Adipocyte (in vitro differentiated cells): ENCODE data around the gene IL12RB1.

Experiments used
- DNase-seq: peaks from one replicate; pipeline ENCODE4 v3.0.0-alpha.2; 2015; ENCODE audit warnings: low read depth
- H3K27me3 ChIP-seq: replicated peaks from 2 replicates; pipeline ENCODE4 v1.7.0; 2013; ENCODE audit warnings: mild to moderate bottlenecking, low read length, moderate library complexity; ENCODE audit not compliant: control insufficient read depth, insufficient read depth
- H3K36me3 ChIP-seq: 2 replicates; pipeline ENCODE4 v1.7.0; 2013; ENCODE audit warnings: low read length, mild to moderate bottlenecking, moderate library complexity; ENCODE audit not compliant: control insufficient read depth, insufficient read depth, severe bottlenecking
- H3K4me1 ChIP-seq: 2 replicates; pipeline ENCODE4 v1.7.0; 2013; ENCODE audit warnings: mild to moderate bottlenecking, low read length, moderate library complexity; ENCODE audit not compliant: control insufficient read depth, insufficient read depth
- H3K4me3 ChIP-seq: 2 replicates; pipeline ENCODE4 v1.7.0; 2013; ENCODE audit warnings: mild to moderate bottlenecking, low read length, moderate library complexity
- H3K9ac ChIP-seq: 2 replicates; pipeline ENCODE4 v1.7.0; 2013; ENCODE audit warnings: mild to moderate bottlenecking, low read length, moderate library complexity
- H3K9me3 ChIP-seq: 2 replicates; pipeline ENCODE4 v1.7.0; 2013; ENCODE audit warnings: mild to moderate bottlenecking, low read length, moderate library complexity; ENCODE audit not compliant: control insufficient read depth

The IL12RB1 gene

DNA sequence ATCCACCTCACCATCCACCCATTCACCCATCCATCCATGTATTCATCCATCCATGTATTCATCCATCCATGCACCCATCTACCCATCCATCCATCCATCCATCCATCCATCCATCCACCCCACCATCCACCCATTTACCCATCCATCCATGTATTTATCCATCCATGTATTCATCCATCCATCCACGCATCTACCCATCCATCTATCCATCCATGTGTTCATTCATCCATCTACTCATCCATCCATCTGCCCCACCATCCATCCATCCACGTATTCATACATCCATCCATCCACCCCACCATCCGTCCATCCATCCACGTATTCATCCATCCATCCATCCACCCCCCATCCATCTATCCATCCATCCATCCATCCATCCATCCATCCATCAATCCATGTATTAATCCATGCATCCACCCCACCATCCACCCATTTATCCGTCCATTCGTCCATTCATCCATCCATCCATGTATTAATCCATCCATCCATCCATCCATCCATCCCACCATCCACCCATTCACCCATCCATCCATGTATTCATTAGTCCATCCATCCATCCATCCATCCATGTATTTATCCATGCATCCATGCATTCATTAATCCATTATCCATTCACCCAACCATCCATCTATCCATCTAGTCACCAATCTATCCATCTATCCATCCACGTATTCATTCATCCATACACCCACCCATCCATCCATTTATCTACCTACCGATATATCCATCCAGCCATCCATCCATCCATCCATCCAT lies 2.6 kb downstream of the IL12RB1 start:
- no peak for DNase-seq
- peaks cover 3% of the 10 kb centered on the region for H3K9me3 ChIP-seq

DNA sequence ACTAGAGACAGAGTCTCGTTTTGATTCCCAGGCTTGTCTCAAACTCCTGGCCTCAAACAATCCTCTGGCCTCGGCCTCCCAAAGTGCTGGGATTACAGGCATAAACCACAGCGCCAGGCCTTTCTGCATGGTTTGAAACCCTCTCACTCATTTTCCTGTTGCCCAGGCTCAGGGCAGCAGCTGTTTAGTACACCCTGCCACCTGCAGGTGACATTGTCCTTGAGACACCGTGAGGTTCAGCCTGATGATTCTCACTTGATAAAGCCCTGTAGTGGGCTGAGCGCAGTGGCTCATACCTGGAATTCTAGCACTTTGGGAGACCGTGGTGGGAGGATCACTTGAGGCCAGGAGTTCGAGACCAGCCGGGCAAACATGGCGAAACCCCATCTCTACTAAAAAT lies 12.5 kb downstream of the IL12RB1 start:
- H3K4me3 ChIP-seq = no peak overlapping the region
- no peaks in the 10 kb centered on the region for H3K4me1 ChIP-seq
- peaks cover 24% of the 10 kb centered on the region for H3K27me3 ChIP-seq
- no peak for DNase-seq
- H3K9me3 ChIP-seq = no peaks in the 10 kb centered on the region
- no peaks in the 10 kb centered on the region for H3K36me3 ChIP-seq
- no peak overlapping the region for H3K9ac ChIP-seq

More for the DNA sequence above, 2.6 kb downstream of the IL12RB1 start:
- Histone ChIP-seq H3K36me3 (no peaks in the 10 kb centered on the region), H3K4me1 (peaks cover under 1% of the 10 kb centered on the region), H3K9ac (no peak overlapping the region), H3K4me3 (no peak overlapping the region), H3K27me3 (peaks cover 28% of the 10 kb centered on the region)

GRCh38 chr19:18073197-18073596 lies 13.5 kb downstream of the IL12RB1 start:
- H3K4me3 ChIP-seq = no peak overlapping the region
- no peak for DNase-seq

DNA sequence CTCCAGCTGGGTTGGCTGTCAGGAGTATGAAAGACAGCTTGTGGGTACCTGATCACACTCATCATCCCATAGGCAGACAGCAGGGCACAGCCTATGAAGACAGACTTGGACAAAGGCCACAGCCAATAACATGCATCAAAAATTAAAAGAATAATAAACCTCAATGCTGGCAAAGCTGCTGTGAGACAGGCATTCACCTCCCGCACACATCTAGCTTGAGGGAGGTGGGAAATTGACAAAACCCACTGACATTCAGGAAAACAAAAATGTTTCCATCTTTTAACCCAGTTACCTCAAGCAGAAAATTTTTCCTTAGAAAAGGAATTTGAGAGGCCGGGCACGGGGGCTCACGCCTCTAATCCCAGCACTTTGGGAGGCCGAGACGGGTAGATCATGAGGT lies 14.4 kb downstream of the IL12RB1 start:
- Histone ChIP-seq H3K4me3 (no peak overlapping the region), H3K4me1 (no peaks in the 10 kb centered on the region), H3K27me3 (peaks cover 28% of the 10 kb centered on the region), H3K9ac (no peak overlapping the region), H3K36me3 (no peaks in the 10 kb centered on the region), H3K9me3 (no peaks in the 10 kb centered on the region)
- no peak for DNase-seq

More at GRCh38 chr19:18073197-18073596, 13.5 kb downstream of the IL12RB1 start:
- no peak overlapping the region for H3K9ac ChIP-seq
- H3K4me1 ChIP-seq = no peaks in the 10 kb centered on the region
- H3K9me3 ChIP-seq = no peaks in the 10 kb centered on the region
- no peaks in the 10 kb centered on the region for H3K36me3 ChIP-seq
- peaks cover 26% of the 10 kb centered on the region for H3K27me3 ChIP-seq

GRCh38 chr19:18070181-18070580 lies 16.6 kb downstream of the IL12RB1 start:
- H3K9ac ChIP-seq = no peak overlapping the region
- H3K27me3 ChIP-seq = peaks cover 29% of the 10 kb centered on the region
- no peak overlapping the region for H3K4me3 ChIP-seq
- no peaks in the 10 kb centered on the region for H3K36me3 ChIP-seq
- no peak for DNase-seq
- H3K4me1 ChIP-seq = no peaks in the 10 kb centered on the region
- H3K9me3 ChIP-seq = no peaks in the 10 kb centered on the region

DNA sequence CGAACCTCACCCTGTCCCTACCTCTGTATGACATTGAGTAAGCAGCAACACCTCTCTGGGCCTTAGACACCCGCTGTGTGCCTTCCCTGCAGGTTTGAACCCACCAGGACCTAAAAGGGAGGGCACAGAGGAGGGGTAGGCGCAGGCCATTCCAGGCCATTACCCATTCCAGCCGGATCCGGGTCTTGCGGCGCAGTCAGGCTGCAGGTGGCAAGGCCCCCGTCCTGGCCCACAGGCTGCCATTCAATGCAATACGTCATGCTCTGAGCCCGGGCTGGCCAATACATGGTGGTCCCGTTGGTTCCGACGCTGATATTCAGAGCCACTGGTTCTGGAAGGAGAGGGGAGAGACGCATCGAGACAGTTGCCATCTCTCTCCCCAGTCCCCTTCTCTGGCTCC lies 17.4 kb downstream of the IL12RB1 start:
- H3K27me3 ChIP-seq = peaks cover 29% of the 10 kb centered on the region
- DNase-seq = no peak

DNA sequence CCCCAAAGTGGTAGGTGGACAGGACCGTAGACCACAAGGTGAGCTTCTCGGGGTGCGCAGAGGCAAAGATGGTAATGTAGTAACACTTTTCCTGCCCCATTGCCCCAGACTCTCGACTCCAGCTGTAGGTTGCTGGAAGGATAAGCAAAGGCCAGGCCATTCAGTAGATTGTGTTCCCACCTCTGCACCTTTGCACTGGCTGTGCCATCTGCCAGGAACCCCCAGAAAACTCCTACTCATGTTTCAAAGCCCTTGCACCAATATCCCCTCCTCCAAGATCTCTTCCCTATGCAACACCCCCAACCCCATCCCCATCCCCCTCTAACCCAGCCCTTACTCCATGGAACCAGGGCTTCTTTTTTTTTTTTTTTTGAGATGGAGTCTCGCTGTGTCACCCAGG lies 18.3 kb downstream of the IL12RB1 start:
- no peaks in the 10 kb centered on the region for H3K4me1 ChIP-seq
- H3K4me3 ChIP-seq = no peak overlapping the region
- no peaks in the 10 kb centered on the region for H3K9me3 ChIP-seq
- H3K36me3 ChIP-seq = no peaks in the 10 kb centered on the region
- no peak for DNase-seq
- peaks cover 33% of the 10 kb centered on the region for H3K27me3 ChIP-seq
- H3K9ac ChIP-seq = no peak overlapping the region

More for the DNA sequence above, 17.4 kb downstream of the IL12RB1 start:
- no peaks in the 10 kb centered on the region for H3K9me3 ChIP-seq
- H3K9ac ChIP-seq = no peak overlapping the region
- H3K4me3 ChIP-seq = no peak overlapping the region
- H3K36me3 ChIP-seq = no peaks in the 10 kb centered on the region
- no peaks in the 10 kb centered on the region for H3K4me1 ChIP-seq

GRCh38 chr19:18065173-18065495 lies 21.6 kb downstream of the IL12RB1 start:
- H3K36me3 ChIP-seq = no peaks in the 10 kb centered on the region
- no peaks in the 10 kb centered on the region for H3K9me3 ChIP-seq
- H3K27me3 ChIP-seq = peaks cover 24% of the 10 kb centered on the region
- no peak overlapping the region for H3K4me3 ChIP-seq
- H3K4me1 ChIP-seq = no peaks in the 10 kb centered on the region
- DNase-seq = no peak
- no peak overlapping the region for H3K9ac ChIP-seq

- Histone ChIP-seq H3K9me3 (no peaks in the 10 kb centered on the region), H3K9ac (no peak overlapping the region), H3K4me1 (no peaks in the 10 kb centered on the region), H3K4me3 (no peak overlapping the region), H3K27me3 (peaks cover 14% of the 10 kb centered on the region), H3K36me3 (no peaks in the 10 kb centered on the region)
- DNase-seq = no peak
Measured at GRCh38 chr19:18063463-18063862, 23.3 kb downstream of the IL12RB1 start.

- Histone ChIP-seq H3K9me3 (no peaks in the 10 kb centered on the region), H3K9ac (no peak overlapping the region), H3K27me3 (peaks cover 11% of the 10 kb centered on the region), H3K36me3 (no peaks in the 10 kb centered on the region), H3K4me1 (peaks cover 8% of the 10 kb centered on the region), H3K4me3 (no peak overlapping the region)
- DNase-seq = no peak
Measured at GRCh38 chr19:18062028-18062427, 24.7 kb downstream of the IL12RB1 start.

- Histone ChIP-seq H3K4me1 (peaks cover 8% of the 10 kb centered on the region), H3K9me3 (no peaks in the 10 kb centered on the region), H3K36me3 (no peaks in the 10 kb centered on the region), H3K27me3 (peaks cover 11% of the 10 kb centered on the region), H3K4me3 (no peak overlapping the region), H3K9ac (no peak overlapping the region)
- no peak for DNase-seq
Measured at GRCh38 chr19:18060472-18060871, 26.3 kb downstream of the IL12RB1 start.

GRCh38 chr19:18059902-18060301 lies 26.8 kb downstream of the IL12RB1 start:
- Histone ChIP-seq H3K9ac (no peak overlapping the region), H3K4me3 (no peak overlapping the region), H3K27me3 (peaks cover 11% of the 10 kb centered on the region), H3K4me1 (peaks cover 8% of the 10 kb centered on the region), H3K36me3 (no peaks in the 10 kb centered on the region), H3K9me3 (no peaks in the 10 kb centered on the region)
- DNase-seq = no peak
